HG02840 (cell line): Measurements from ENCODE around the gene ZBTB8A.
"Not testable (repeated sequence)": the region's sequence is repeated elsewhere in the genome, so short reads cannot be mapped to it uniquely, and the experiment has no call there.

Experiments used
- ATAC-seq: cut with Tn5 transposase; IDR thresholded peaks from one replicate; pipeline ENCODE4 v1.9.1; 2021; ENCODE audit warnings: mild to moderate bottlenecking, moderate library complexity, moderate number of reproducible peaks; ENCODE audit not compliant: unreplicated experiment, low FRiP score

Gene ZBTB8A

GRCh38 chr1:32538887-32539583 lies at the start of gene ZBTB8A:
ZBTB8A (plus strand) TSS chr1:32539427; CDS start chr1:32592932, 53,505 bp downstream.
- no peak for ATAC-seq

GRCh38 chr1:32489774-32490454 lies 49.3 kb upstream of the ZBTB8A start:
- ATAC-seq, result no peak

- no peak for ATAC-seq
These were observed 47.8 kb upstream of the ZBTB8A start for GRCh38 chr1:32491386-32491785.

- no peak for ATAC-seq
These were observed 45.0 kb upstream of the ZBTB8A start for GRCh38 chr1:32494196-32494595.

- no peak for ATAC-seq
These were observed 44.4 kb upstream of the ZBTB8A start for GRCh38 chr1:32494711-32495337.

GRCh38 chr1:32496127-32496526 lies 43.1 kb upstream of the ZBTB8A start:
- no peak for ATAC-seq

GRCh38 chr1:32498751-32499150 lies 40.5 kb upstream of the ZBTB8A start:
- ATAC-seq, result no peak

- ATAC-seq, result no peak
These were observed 38.6 kb upstream of the ZBTB8A start for GRCh38 chr1:32500387-32501209.

- no peak for ATAC-seq
These were observed 37.4 kb upstream of the ZBTB8A start for GRCh38 chr1:32501865-32502264.

- ATAC-seq, result no peak
These were observed 36.1 kb upstream of the ZBTB8A start for GRCh38 chr1:32503153-32503552.

GRCh38 chr1:32507021-32507420 lies 32.2 kb upstream of the ZBTB8A start:
- no peak for ATAC-seq

- no peak for ATAC-seq
These were observed 30.5 kb upstream of the ZBTB8A start for GRCh38 chr1:32508761-32509160.

- ATAC-seq, result no peak
These were observed 29.3 kb upstream of the ZBTB8A start for GRCh38 chr1:32509939-32510338.

GRCh38 chr1:32516402-32516801 lies 22.8 kb upstream of the ZBTB8A start:
- no peak for ATAC-seq

- ATAC-seq, result no peak
These were observed 20.3 kb upstream of the ZBTB8A start for GRCh38 chr1:32518976-32519375.

- no peak for ATAC-seq
These were observed 18.1 kb upstream of the ZBTB8A start for GRCh38 chr1:32521165-32521564.

- ATAC-seq, result no peak
These were observed 14.2 kb upstream of the ZBTB8A start for GRCh38 chr1:32525053-32525452.

GRCh38 chr1:32525661-32526444 lies 13.4 kb upstream of the ZBTB8A start:
- no peak for ATAC-seq

- not testable (repeated sequence) for ATAC-seq
These were observed 10.7 kb upstream of the ZBTB8A start for GRCh38 chr1:32528550-32528949.

- ATAC-seq, result no peak
These were observed 5.4 kb upstream of the ZBTB8A start for GRCh38 chr1:32533792-32534327.
